GM21381 (cell line): Measurements from ENCODE around the gene GINM1.
A peak's percentile ranks its signal among the peaks of the same experiment; 100 is the strongest.

ENCODE experiments used
- ATAC-seq: cut with Tn5 transposase; IDR thresholded peaks from one replicate; pipeline ENCODE4 v1.9.1; 2021; ENCODE audit warnings: mild to moderate bottlenecking, moderate library complexity; ENCODE audit not compliant: unreplicated experiment

Gene GINM1

GRCh38 chr6:149592983-149593382, 26.8 kb downstream of the GINM1 start:
- ATAC-seq = no peak

GRCh38 chr6:149593408-149593807, 27.2 kb downstream of the GINM1 start:
- no peak for ATAC-seq

GRCh38 chr6:149600508-149600907, 34.3 kb downstream of the GINM1 start:
- ATAC-seq = no peak

DNA sequence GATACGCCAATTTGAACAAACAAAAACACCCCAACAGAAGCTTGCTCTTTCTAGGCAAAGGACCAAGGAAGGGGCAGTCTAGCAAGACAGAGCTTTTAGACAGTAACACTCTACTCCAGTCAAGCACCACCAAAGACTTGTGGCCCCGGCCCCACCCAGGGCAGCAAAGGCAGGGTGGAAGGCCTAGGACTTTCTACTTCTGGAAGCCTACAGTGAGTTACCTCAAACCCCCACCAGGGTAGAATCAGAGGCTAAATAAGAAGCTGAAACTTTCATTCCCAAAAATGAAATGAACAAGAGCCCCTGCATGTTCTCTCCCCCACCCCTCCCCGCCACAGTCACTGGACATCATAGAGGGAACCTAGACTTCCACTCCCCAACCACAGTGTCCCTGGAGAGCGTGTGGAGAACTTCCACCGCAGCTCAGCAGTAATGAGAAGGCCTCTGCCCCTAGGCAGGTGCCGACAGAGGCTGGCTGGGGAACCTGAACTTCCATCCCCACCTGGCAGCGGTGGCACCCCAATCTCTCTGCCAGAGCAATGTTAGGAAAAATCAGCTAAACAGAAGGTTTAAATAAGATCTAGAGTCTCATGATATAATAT, 42.3 kb downstream of the GINM1 start:
- ATAC-seq = no peak

GRCh38 chr6:149614337-149614736, 48.2 kb downstream of the GINM1 start:
- no peak for ATAC-seq

- no peak for ATAC-seq
Measured at GRCh38 chr6:149615805-149616204, 49.6 kb downstream of the GINM1 start.

DNA sequence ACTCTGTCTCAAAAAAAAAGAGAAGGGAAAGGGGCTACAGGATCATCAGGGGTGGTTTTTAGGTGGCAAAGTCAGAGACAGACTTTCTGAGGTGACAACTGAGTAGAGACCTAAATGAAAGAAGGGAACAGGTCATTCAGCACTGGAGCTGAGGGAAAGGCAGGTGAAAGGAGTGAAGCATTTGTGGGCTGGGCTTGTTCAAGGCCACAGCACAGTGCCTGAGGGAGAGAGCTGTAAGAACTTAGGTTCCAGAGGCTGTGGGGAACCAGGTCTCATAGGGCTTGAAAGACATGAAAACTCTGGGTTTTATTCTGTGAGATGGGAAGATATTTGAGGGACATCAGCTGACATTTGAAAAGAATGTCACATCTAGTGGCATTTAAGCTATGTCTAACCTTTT, 61.5 kb downstream of the GINM1 start:
- ATAC-seq = no peak

- peak; percentile 86 for ATAC-seq
Measured at GRCh38 chr6:149628875-149629510, 62.8 kb downstream of the GINM1 start.

DNA sequence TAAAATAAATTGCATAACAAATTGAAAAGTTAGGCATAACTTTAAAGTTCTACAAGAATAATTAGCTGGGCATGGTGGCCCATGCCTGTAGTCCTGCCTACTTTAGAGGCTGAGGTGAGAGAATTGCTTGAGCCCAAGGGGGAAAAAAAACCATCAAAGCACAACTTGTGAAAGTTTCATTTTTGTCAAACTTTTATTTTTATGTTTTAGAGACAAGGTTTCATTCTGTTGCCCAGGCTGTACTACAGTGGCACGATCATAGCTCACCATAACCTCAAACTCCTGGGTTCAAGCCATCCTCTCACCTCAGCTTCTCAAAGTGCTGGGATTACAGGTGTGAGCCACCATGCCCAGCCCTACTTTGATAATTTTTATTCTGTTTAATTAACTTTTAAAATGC, 68.1 kb downstream of the GINM1 start:
- no peak for ATAC-seq

- ATAC-seq = no peak
Measured at GRCh38 chr6:149636124-149636523, 69.9 kb downstream of the GINM1 start.
